ENCODE data around the gene NPHP4.

Gene NPHP4

GRCh38 chr1:6003568-6004411 is 11.6 kb upstream of the NPHP4 start:
- peak; percentile 5 for DNase-seq

GRCh38 chr1:6002714-6003501 is 10.7 kb upstream of the NPHP4 start:
- DNase-seq, result peak; percentile 30

DNA sequence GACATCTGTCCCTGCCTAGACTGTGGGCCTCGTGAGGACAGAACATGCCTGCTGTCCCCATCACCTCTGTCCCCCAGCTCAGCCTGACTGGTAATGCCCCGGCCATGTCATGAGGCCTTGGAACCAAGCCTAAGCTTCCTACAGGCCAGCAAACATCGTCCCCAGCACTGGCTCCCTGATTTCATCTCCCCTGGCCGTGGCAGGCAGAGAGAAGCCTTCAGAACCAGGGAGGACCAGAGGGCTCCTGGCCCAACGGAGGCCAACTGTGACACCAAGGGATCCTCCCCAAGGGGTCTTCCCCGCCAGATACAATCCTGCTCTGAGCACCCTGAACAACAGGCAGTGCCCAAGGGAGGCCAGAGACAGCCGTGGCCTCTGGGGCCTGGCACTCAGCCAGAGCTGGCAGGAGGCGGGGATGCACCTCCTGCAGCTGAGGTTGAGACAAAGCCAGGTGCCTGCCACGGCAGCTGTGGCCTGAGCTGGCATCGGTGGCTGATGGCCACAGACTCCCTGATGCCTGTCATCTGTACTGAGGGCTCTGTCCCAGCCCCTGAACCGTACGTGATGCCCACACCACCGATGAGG is 9.9 kb upstream of the NPHP4 start:
- peak; percentile 23 for DNase-seq

- DNase-seq, result no peak
Observed at GRCh38 chr1:6000444-6001288, 8.4 kb upstream of the NPHP4 start.

GRCh38 chr1:5999711-6000443 is 7.7 kb upstream of the NPHP4 start:
- DNase-seq, result peak; percentile 25

- peak; percentile 17 for DNase-seq
Observed at GRCh38 chr1:5998906-5999301, 6.7 kb upstream of the NPHP4 start.

- peak; percentile 18 for DNase-seq
Observed at GRCh38 chr1:5998051-5998905, 6.1 kb upstream of the NPHP4 start.

- peak; percentile 13 for DNase-seq
Observed at GRCh38 chr1:5997316-5997715, 5.1 kb upstream of the NPHP4 start.

- peak; percentile 16 for DNase-seq
Observed at GRCh38 chr1:5996641-5997270, 4.5 kb upstream of the NPHP4 start.

DNA sequence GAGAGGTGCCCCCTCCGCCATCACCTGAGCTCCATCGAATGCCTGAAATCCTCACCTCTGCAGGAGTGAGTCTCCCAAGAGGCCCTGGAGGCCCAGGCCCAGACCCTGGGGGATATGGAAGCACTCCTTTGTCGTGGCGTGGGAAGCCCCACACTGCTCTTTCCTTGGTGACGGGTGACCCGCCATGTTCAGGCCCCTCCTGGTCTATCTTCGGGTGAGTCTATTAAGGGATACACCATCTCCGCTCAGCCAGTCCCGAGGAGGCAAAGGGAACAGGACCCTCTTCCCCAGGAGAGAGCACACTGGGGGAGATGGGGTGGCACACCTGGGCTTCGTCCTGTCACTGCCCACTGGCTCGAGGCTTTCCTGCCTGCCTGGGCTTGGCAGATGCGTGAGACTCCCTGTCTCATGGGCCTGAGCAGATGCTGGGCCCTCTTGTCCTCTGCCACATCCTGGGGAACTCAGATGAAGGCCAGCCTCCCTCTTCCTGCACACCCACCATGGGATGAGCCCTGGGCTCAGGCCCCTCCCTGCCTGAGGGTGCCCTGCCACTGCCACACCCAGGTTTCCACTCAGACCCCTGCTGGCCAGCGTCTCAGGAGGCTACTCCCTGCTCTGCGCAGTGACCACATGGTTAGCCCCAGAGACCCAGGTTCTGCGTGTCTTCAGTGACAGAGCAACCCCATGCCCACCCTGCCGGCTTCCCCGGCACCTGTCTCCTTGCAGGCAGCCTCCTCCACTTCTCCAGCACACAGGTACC is 3.8 kb upstream of the NPHP4 start:
- DNase-seq, result no peak

GRCh38 chr1:5994713-5995621 is 2.7 kb upstream of the NPHP4 start:
- DNase-seq, result peak; percentile 34

DNA sequence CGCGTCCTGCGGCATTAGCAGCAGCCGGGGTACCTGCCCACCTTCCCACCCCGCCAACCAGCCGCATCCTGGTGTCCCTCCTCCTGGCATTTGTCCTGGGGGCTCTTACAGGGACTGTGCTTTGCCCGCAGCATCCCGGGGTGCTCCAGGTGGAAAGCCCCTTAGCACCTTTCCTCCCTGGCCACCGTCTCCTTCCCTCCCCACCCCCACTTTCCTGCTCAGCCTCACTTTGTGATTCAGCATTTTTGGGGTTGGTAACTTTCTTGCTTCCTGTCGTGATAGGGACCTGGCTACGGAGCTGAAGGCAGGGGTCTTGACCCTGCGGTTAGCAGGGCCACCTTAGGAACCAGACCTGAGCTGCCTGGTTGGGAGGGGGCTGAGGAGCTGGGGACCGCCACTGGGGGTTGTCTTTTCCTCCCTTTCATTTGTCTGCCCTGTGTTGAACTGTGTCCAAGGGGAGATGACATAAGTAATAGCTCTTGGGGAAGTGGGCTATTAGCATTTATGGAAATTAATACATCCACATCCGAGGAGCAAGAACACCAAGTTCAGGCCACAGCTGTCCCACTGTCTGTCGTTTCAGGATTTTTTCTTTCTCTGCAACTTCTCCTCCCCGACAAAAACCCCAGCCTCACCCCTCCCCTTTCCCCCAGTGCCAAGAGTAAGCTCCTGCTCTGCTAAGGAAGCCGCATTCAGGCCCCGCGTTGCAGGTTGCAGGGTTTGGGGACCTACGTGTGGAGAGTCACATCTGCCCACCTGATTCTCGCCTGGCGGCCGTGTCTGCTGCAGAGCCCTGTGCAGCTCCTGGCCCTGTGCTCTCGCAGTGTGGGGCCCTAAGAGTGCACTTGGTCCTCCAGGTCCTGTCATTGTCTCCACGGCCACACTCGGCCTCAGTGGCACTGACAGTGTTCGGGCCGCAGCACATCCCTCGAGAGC is 1.6 kb upstream of the NPHP4 start:
- no peak for DNase-seq

DNA sequence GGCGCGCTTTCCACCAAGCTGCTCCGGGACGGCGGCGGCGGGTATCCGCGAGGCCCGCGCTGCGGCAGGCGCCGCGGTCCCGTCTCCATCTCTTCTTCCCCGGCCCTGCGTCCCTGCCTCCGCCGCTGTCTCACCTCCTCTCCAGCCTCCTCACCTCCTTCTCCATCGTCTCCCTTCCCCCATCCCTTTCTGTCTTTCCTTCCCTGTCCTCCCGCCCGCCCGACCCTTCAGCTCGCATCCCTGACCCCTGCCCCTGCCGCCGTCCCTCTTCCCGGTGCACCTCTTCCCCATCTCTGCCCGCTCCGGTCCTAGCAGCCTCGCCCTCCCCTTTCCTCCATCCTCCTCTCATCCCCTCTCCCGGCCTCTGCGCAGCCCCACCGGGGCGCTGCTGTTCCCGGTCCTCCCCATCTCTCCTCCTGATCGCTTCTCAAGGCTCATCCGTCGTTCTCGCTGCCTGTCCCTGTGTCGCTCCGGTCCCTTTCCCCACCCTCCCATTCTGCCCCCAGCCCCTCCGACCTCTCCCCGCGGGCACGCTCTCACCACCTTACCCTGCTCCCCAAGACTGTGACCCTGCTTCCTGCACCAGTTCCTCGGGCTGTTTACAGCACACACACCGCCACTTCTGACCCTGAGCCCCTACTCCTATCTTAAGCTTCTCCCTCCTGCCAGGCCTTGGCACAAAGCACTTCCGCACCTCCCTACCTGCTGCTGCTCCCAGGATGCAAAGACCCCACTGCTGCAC is 760 bp upstream of the NPHP4 start:
- no peak for DNase-seq

GRCh38 chr1:5991381-5992025 is 722 bp downstream of the NPHP4 start:
- DNase-seq, result peak; percentile 65

DNA sequence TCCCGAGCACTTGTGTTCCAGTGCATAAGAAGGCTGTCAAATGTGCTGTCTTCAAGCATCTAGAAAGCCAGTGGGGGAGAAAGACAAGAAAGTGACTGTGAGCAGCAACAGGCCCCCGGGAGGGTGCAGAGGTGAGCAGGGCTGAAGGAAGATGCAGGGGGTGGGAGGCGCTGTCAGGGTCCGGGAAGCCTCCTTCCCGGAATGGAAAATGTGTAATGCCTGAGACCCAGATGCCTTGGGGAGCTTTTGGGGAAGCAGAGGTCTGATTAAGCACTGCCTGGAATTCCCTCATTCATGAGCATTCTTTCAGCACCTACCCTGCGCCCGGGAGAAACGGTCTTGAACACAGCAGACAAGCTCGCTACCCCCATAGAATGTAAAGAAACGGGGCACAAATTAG is 1.3 kb downstream of the NPHP4 start:
- DNase-seq, result no peak

DNA sequence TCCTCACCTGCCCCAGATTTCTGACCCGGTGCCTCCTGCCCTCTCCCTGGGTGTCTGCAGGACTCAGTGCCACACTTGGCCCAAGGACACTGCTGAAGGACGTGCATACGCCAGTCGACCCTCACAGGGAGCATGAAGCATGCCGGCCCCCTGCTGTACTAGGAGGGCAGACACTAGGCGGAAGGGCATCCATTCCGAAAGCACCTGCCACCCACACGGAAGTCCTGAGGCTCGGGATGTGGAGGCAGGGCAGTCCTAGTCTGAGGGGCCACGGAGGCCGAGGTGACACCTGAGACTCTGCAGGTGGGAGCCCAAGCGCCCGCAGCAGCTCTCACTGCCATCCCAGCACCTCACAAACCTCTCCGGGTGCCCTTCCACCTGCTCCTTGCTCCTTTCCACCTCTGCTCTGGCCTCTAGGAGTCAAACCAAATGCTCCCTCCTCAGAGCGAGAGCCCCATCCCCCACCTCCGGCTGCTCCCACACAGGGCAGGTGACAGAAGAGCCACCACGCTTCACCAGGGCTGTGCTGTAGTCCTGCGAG is 2.4 kb downstream of the NPHP4 start:
- peak; percentile 26 for DNase-seq

Data from left hindlimb (tissue), 1 donor.